NB4 (cell line): Measurements from ENCODE around the gene ALG2.

Source experiments
- DNase-seq: peaks from one replicate; pipeline ENCODE4 v3.0.0; 2010; ENCODE audit warnings: low read depth
- H3K4me3 ChIP-seq: one replicate; pipeline ENCODE4 v1.5.1; 2011; ENCODE audit warnings: mild to moderate bottlenecking, low read depth, low read length, moderate library complexity
- CTCF ChIP-seq: IDR thresholded peaks from one replicate; pipeline ENCODE4 v1.5.1; 2012; ENCODE audit warnings: low read depth, low read length
- MAX ChIP-seq: IDR thresholded peaks from 2 replicates; pipeline ENCODE4 v1.6.1; 2011; ENCODE audit warnings: low read depth, low read length
- MYC ChIP-seq: IDR thresholded peaks from 2 replicates; pipeline ENCODE4 v1.6.1; 2011; ENCODE audit warnings: low read depth, low read length
- POLR2A ChIP-seq: IDR thresholded peaks from 2 replicates; pipeline ENCODE4 v1.6.1; 2011; ENCODE audit warnings: mild to moderate bottlenecking; ENCODE audit not compliant: insufficient read length; ENCODE audit errors: extremely low read depth

Gene ALG2

GRCh38 chr9:99181206-99181605 lies 40.5 kb downstream of the ALG2 start:
- no peak for DNase-seq
- H3K4me3 ChIP-seq, result no peak overlapping the region
- TF ChIP-seq MAX (0 out of 2 replicates have a peak, but pooled peaks have one; percentile 40), POLR2A (no peak)

- no peak overlapping the region for H3K4me3 ChIP-seq
- TF ChIP-seq MAX (no peak), POLR2A (no peak), MYC (no peak), CTCF (no peak)
- DNase-seq, result no peak
Observed at GRCh38 chr9:99180662-99181061, 41.1 kb downstream of the ALG2 start.

- TF ChIP-seq POLR2A, result no peak
- TF ChIP-seq MYC, result no peak
- no peak for TF ChIP-seq MAX
- DNase-seq, result peak; percentile 18
- no peak overlapping the region for H3K4me3 ChIP-seq
Observed at GRCh38 chr9:99180199-99180598, 41.5 kb downstream of the ALG2 start.

GRCh38 chr9:99178912-99179872 lies 42.5 kb downstream of the ALG2 start:
- H3K4me3 ChIP-seq, result no peak overlapping the region
- TF ChIP-seq MYC (no peak), POLR2A (no peak), MAX (no peak), CTCF (no peak)
- DNase-seq, result no peak

GRCh38 chr9:99177576-99178366 lies 44.0 kb downstream of the ALG2 start:
- H3K4me3 ChIP-seq, result no peak overlapping the region
- no peak for DNase-seq
- TF ChIP-seq MYC, result no peak
- no peak for TF ChIP-seq POLR2A
- no peak for TF ChIP-seq MAX
- TF ChIP-seq CTCF, result no peak

GRCh38 chr9:99176527-99177013 lies 45.2 kb downstream of the ALG2 start:
- DNase-seq, result no peak
- H3K4me3 ChIP-seq, result no peak overlapping the region
- TF ChIP-seq CTCF, result no peak
- no peak for TF ChIP-seq POLR2A
- no peak for TF ChIP-seq MYC
- no peak for TF ChIP-seq MAX
